Adrenal gland (tissue), 12 donors: ENCODE results near the gene EVI5L. TPM values are rescaled to one million over a fixed set of nuclear protein-coding genes. Genes with fewer than 3 reads are reported as not detected.

Experiments used
- DNase-seq, 7 donors: peaks; one replicate each; pipeline ENCODE4 v3.0.0-alpha.2; 2019 to 2020
- H3K27ac ChIP-seq, 5 donors: fragments of 200-600 bp; sonication (generic) in 4 of 5; 1 replicate in 3 of 5; 2 replicates in 2 of 5; pipeline versions ENCODE4 v1.5.1 to v1.8.0; 2016 to 2020; ENCODE audit warnings: mild to moderate bottlenecking in 1 of 5
- H3K27me3 ChIP-seq: fragments of 200-600 bp; 2 replicates; pipeline ENCODE4 v1.8.0; 2021
- H3K36me3 ChIP-seq, 2 donors: fragments of 200-600 bp; replicated peaks in 1 of 2; 1 replicate in 1 of 2; 2 replicates in 1 of 2; pipeline versions ENCODE4 v1.5.1 to v1.8.0; 2018 to 2022
- H3K4me1 ChIP-seq, 2 donors: fragments of 200-600 bp; replicated peaks in 1 of 2; 1 replicate in 1 of 2; 2 replicates in 1 of 2; pipeline versions ENCODE4 v1.5.1 to v1.8.0; 2018 to 2021
- H3K4me3 ChIP-seq, 4 donors: fragments of 200-600 bp; sonication (generic) in 3 of 4; one replicate each; pipeline ENCODE4 v1.5.1; 2016 to 2018
- H3K9me3 ChIP-seq, 3 donors: fragments of 200-600 bp; sonication (generic) in 1 of 3; replicated peaks in 1 of 3; 1 replicate in 2 of 3; 2 replicates in 1 of 3; pipeline versions ENCODE4 v1.5.1 to v1.8.0; 2016 to 2021
- CTCF ChIP-seq, 6 experiments: fragments of 450-650 bp in 4 of 6; fragments of 200-600 bp in 2 of 6; sonication (generic) in 1 of 6; IDR thresholded peaks; 1 replicate in 5 of 6; 2 replicates in 1 of 6; pipeline versions ENCODE4 v1.5.1 to v1.8.0; 2016 to 2021; ENCODE audit warnings: antibody characterized with exemption in 6 of 6, mild to moderate bottlenecking in 2 of 6, moderate library complexity in 1 of 6
- POLR2A ChIP-seq, 2 donors: fragments of 450-650 bp; IDR thresholded peaks; one replicate each; pipeline ENCODE4 v1.6.1; 2017; ENCODE audit warnings: antibody characterized with exemption in 2 of 2, mild to moderate bottlenecking in 2 of 2, moderate library complexity in 1 of 2
- WGBS, 4 donors: extraction: QIAGEN DNeasy Blood & Tissue Kit in 2 of 4; methylation state at CpG; one replicate each; pipeline versions ENCODE4 v1.1.5 to v1.1.7; 2013 to 2017; 5-methylcytosine and 5-hydroxymethylcytosine counted together
- intact Hi-C, 2 donors: fragments of 100-400 bp; cut with DNase I; formaldehyde crosslinking; loops; one replicate each; pipeline versions ENCODE4 v1.14.1 to v1.15.0; 2022 to 2023
- polyA plus RNA-seq, 3 donors: library from polyadenylated mRNA; stranded (reverse); fragments of 200-250 nt in 2 of 3; fragments of 350-450 nt in 1 of 3; fragmentation: Illumina TruSeq in 1 of 3; extraction: RNeasy Lipid Tissue Mini Kit (QIAGEN cat#74804) in 1 of 3; gene quantifications; one replicate each; pipeline ENCODE4 v1.2.3, GENCODE V29; 2013 to 2014
- total RNA-seq, 9 donors: library from RNA; depleted of rRNA in 4 of 9; stranded (reverse); fragments of >200 nt in 4 of 9; fragments of 120-200 nt in 1 of 9; fragmentation: NEBNext Ultra II Directional in 1 of 9; extraction: Animal tissue kit (Norgen Biotek cat#: 25700) in 1 of 9; gene quantifications; one replicate each; pipeline versions ENCODE4 v1.1.0 to v1.2.4, GENCODE V29; 2013 to 2023
- donor health status: healthy with polysubstance abuse.
- donor health status: Bipolar disorder and iron deficiency.
- donor health status: DM: yes; HTN: yes; CAD: no.
- donor health status: DM: no; HTN: no; CAD: no.
- donor health status: DM: no; HTN: no; CAD: no.
- donor health status: DM: yes; HTN: yes; CAD: no.

Gene EVI5L
- total and polyA plus RNA-seq, 12 donors = 8.8 to 22.2 (median 20.5) TPM

- peaks cover 9 to 11% of the 10 kb centered on the region in 2 donors for H3K4me1 ChIP-seq
- no peak overlapping the region for H3K27ac ChIP-seq
- no peaks in the 10 kb centered on the region for H3K27me3 ChIP-seq
- intact Hi-C loops = loop anchor here in 1 of 2 donors (5.0 kb wide), 1 partner anchor 40 kb away; the partner anchor contains the start of gene MAP2K7
- no peaks in the 10 kb centered on the region for H3K9me3 ChIP-seq
- H3K36me3 ChIP-seq = no peaks in the 10 kb centered on the region
- peak in 2 of 7 donors; percentile 29 to 52 for DNase-seq
- H3K4me3 ChIP-seq = peak overlapping the region in 1 of 4 donors; percentile 39
- TF ChIP-seq CTCF (IDR thresholded peaks at IDR 0.05) = no peak
- TF ChIP-seq POLR2A (IDR thresholded peaks at IDR 0.05) = no peak
- WGBS, 4 donors = 40 to 68% (median 46%) methylated on average over 15 to 63 of the region's 63 CpGs
Measured at GRCh38 chr19:7861619-7862412, 31.8 kb downstream of the EVI5L start.

GRCh38 chr19:7862413-7862951, 32.5 kb downstream of the EVI5L start:
- Histone ChIP-seq H3K36me3 (no peaks in the 10 kb centered on the region), H3K4me1 (peaks cover 9 to 11% of the 10 kb centered on the region in 2 donors), H3K27me3 (no peaks in the 10 kb centered on the region), H3K9me3 (no peaks in the 10 kb centered on the region), H3K27ac (peak overlapping the region in 1 of 5 donors; percentile 77), H3K4me3 (peak overlapping the region in 1 of 4 donors; percentile 39)
- 2% methylated on average over 40 to 67 of the region's 67 CpGs; no CpG with 5 or more reads in 2 of the 4 donors for WGBS, 4 donors
- DNase-seq = peak; percentile 85 to 91 (median 89)
- intact Hi-C loops = loop anchor here in 1 of 2 donors (5.0 kb wide), 1 partner anchor 40 kb away; the partner anchor contains the start of gene MAP2K7
- TF ChIP-seq POLR2A (IDR thresholded peaks at IDR 0.05) (no peak), CTCF (IDR thresholded peaks at IDR 0.05) (no peak)

GRCh38 chr19:7863157-7863970, 33.3 kb downstream of the EVI5L start:
- WGBS, 4 donors = 58 to 77% (median 62%) methylated on average over 10 to 83 of the region's 83 CpGs
- no peaks in the 10 kb centered on the region for H3K36me3 ChIP-seq
- no peaks in the 10 kb centered on the region for H3K27me3 ChIP-seq
- peak overlapping the region in 1 of 4 donors; percentile 39 for H3K4me3 ChIP-seq
- TF ChIP-seq POLR2A (IDR thresholded peaks at IDR 0.05) (no peak), CTCF (IDR thresholded peaks at IDR 0.05) (no peak)
- DNase-seq = peak in 4 of 7 donors; percentile 48 to 68 (median 64)
- peak overlapping the region in 2 of 5 donors; percentile 34 to 77 for H3K27ac ChIP-seq
- no peaks in the 10 kb centered on the region for H3K9me3 ChIP-seq
- intact Hi-C loops = loop anchor here in 1 of 2 donors (5.0 kb wide), 1 partner anchor 39 kb away; the partner anchor contains the start of gene MAP2K7
- peaks cover 9 to 14% of the 10 kb centered on the region in 2 donors for H3K4me1 ChIP-seq
